Measurements from ENCODE around the gene ZNF579. TPM values are rescaled to one million over a fixed set of nuclear protein-coding genes. Genes with fewer than 3 reads are reported as not detected.

Gene ZNF579
- polyA plus RNA-seq, 2 of the 4 experiments (the other 2 are of a cell fraction), result 6.5 to 16.2 TPM

- TF ChIP-seq ATOH8 (CRISPR knock-in tag; IDR thresholded peaks at IDR 0.05; ENCODE audit: low read depth) (no peak), EHF (CRISPR knock-in tag; IDR thresholded peaks at IDR 0.05) (no peak), MYC (IDR thresholded peaks at IDR 0.05; ENCODE audit: borderline replicate concordance, low read length) (no peak), MAFK (IDR thresholded peaks at IDR 0.05; ENCODE audit: partially characterized antibody) (no peak), NPAS2 (CRISPR knock-in tag; IDR thresholded peaks at IDR 0.05; ENCODE audit: borderline replicate concordance) (no peak), JUN (IDR thresholded peaks at IDR 0.05) (no peak), JUNB (IDR thresholded peaks at IDR 0.05) (no peak), RCOR1 (IDR thresholded peaks at IDR 0.05; ENCODE audit: low read depth, low read length) (no peak), RFX5 (IDR thresholded peaks at IDR 0.05) (no peak), CEBPB (IDR thresholded peaks at IDR 0.05) (no peak)
These were observed 25.8 kb upstream of the ZNF579 start (continued) for GRCh38 chr19:55606471-55606787.

GRCh38 chr19:55605637-55606470 is 25.2 kb upstream of the ZNF579 start, which contains the start of gene ZNF865:
Gene ZNF865 (plus strand): TSS chr19:55605647. CDS start chr19:55613619, 7,972 bp downstream.
- peak within 1 kb of the TSS; percentile 82 for H3K4me3 ChIP-seq
- ChIA-PET POLR2A (interaction anchor here (0.6 to 3.2 kb wide), 23 partner anchors 11 to 347 kb away, joined by 3 to 33 read pairs (median 5); partner anchors contain the start of genes ISOC2, KMT5C, NAT14 and PPP6R1), CTCF (interaction anchor here (0.6 to 16.7 kb wide), 49 partner anchors 9 to 542 kb away, joined by 3 to 348 read pairs (median 6); partner anchors contain the start of genes NAT14, ZNF579 and ZNF784)
- H3K27ac ChIP-seq, result peak within 1 kb of the TSS; percentile 94 to 95
- WGBS (ENCODE audit: missing lambda C conversion rate), result 1% methylated on average over 18 of the region's 44 CpGs
- peak; percentile 88 to 91 for DNase-seq (ENCODE audit: low read depth in 1 of 2, low spot score in 1 of 2)
- H3K4me2 ChIP-seq, result peak within 1 kb of the TSS; percentile 97
- ATAC-seq, result peak; percentile 71 to 76
- FAIRE-seq, result no peak
- H3K4me1 ChIP-seq, result peaks cover 22% of the 10 kb centered on the region
- TF ChIP-seq MAX (IDR thresholded peaks at IDR 0.05) (peak; percentile 44; the same call in 1 of the 2 replicates), POLR2A (IDR thresholded peaks at IDR 0.05; ENCODE audit: low read length) (peak; percentile 39), RFX5 (IDR thresholded peaks at IDR 0.05) (peak; percentile 92), SMC3 (IDR thresholded peaks at IDR 0.05) (peak; percentile 84), CTCF (IDR thresholded peaks at IDR 0.05) (peak; percentile 88), PHF8 (IDR thresholded peaks at IDR 0.05; ENCODE audit: borderline replicate concordance, low read depth) (peak; percentile 44; the same call in 1 of the 2 replicates), RAD21 (conservative IDR thresholded peaks at IDR 0.05 in 1 of 2, IDR thresholded peaks at IDR 0.05 in 1 of 2) (peak; percentile 93 to 95), BCL3 (IDR thresholded peaks at IDR 0.05) (0 out of 3 replicates have a peak, but pooled peaks have one; percentile 50), EHMT2 (IDR thresholded peaks at IDR 0.05; ENCODE audit: low read depth) (no peak), MAZ (IDR thresholded peaks at IDR 0.05; ENCODE audit: borderline replicate concordance, low read depth, low read length) (peak; percentile 89; the same call in 1 of the 2 replicates), RCOR1 (IDR thresholded peaks at IDR 0.05; ENCODE audit: low read depth, low read length) (no peak), MAFK (IDR thresholded peaks at IDR 0.05; ENCODE audit: partially characterized antibody) (no peak), JUN (IDR thresholded peaks at IDR 0.05) (peak; percentile 16 to 83; a peak in 4 of 5 replicates)
- no peaks in the 10 kb centered on the region for H3K9me3 ChIP-seq

Measured in A549 (cell line).